ENCODE results near the gene MNS1.

MNS1 gene

DNA sequence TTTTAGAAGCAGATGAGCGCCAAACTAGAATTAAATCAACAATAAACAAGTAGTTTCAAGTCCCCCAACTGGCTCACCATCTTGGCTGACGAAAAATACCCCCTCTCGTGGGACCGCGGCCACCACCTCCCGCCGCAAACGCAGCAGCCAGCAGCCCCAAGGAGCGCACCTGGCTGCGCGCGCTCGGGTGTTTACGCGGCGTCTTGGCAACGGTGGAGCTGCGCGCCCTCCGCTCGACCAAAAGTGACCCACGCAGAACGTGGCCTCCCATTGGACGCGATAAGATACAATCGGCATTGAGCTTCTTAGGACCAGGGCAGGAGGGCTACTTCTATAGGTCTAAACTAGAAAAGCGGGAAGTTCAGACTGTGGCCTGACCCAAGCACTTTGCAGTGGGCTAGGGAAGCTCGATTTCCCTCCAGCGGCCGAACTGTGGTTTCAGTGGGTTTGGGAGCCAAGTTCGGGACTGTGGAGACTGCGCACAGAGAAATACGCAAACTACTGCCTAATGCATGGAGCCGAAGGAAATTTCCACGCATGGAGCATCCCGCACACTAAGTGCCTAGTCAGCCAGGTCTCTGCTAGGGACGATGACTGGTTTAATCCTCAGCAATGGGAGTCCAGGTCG lies at the start of gene MNS1:
TSS of gene MNS1 (minus strand) at position 245 of the 628 bp plus-strand sequence. CDS start at position 80, 165 bp downstream.
- Histone ChIP-seq H3K27ac (no peak within 1 kb of the TSS), H3K4me2 (no peak within 1 kb of the TSS), H3K79me2 (ENCODE audit: insufficient read depth, low read depth) (no peaks in the 10 kb centered on the region), H2AFZ (ENCODE audit: low read depth) (no peak within 1 kb of the TSS), H3K4me1 (ENCODE audit: low read depth, poor library complexity, severe bottlenecking) (peaks cover 7% of the 10 kb centered on the region), H3K36me3 (ENCODE audit: insufficient read depth) (no peaks in the 10 kb centered on the region), H3K9ac (no peak within 1 kb of the TSS), H3K27me3 (ENCODE audit: insufficient read depth, low read depth) (no peaks in the 10 kb centered on the region), H3K4me3 (IDR thresholded peaks at IDR 0.05; ENCODE audit: insufficient read depth, low read depth, low read length) (no peak within 1 kb of the TSS), H4K20me1 (ENCODE audit: insufficient read depth) (no peaks in the 10 kb centered on the region)
- TF ChIP-seq CTCF (conservative IDR thresholded peaks at IDR 0.05; ENCODE audit: low read depth, low read length): no peak

DNA sequence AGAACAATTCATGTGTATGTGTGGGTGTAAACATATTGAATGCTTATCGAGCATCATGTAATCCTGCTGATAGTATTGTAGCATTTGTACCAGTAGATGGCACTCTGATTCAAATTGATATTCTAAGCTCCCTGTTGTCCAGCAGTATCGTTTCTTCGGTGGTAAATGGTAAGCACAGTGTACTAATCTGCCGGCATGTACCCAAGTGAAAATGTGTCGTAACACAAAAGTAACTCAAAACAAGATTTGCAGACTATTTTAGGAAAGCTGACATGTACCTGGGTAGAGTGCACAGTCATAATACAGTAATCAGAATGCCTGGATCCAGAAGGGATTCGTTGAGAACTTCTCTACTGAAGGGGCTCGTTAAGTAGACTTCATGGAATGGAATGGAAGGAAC lies 31.7 kb upstream of the MNS1 start:
- TF ChIP-seq CTCF (conservative IDR thresholded peaks at IDR 0.05; ENCODE audit: low read depth, low read length): peak; percentile 80
- H3K4me1 ChIP-seq (ENCODE audit: low read depth, poor library complexity, severe bottlenecking): peaks cover 3% of the 10 kb centered on the region
- H3K27ac ChIP-seq: no peak overlapping the region
- no peak overlapping the region for H3K9ac ChIP-seq
- H3K4me2 ChIP-seq: peak overlapping the region; percentile 33
- no peaks in the 10 kb centered on the region for H4K20me1 ChIP-seq (ENCODE audit: insufficient read depth)
- no peaks in the 10 kb centered on the region for H3K79me2 ChIP-seq (ENCODE audit: insufficient read depth, low read depth)
- peak overlapping the region; percentile 19; the same call in 1 of the 2 replicates for H2AFZ ChIP-seq (ENCODE audit: low read depth)
- no peak overlapping the region for H3K4me3 ChIP-seq (IDR thresholded peaks at IDR 0.05; ENCODE audit: insufficient read depth, low read depth, low read length)
- H3K36me3 ChIP-seq (ENCODE audit: insufficient read depth): no peaks in the 10 kb centered on the region
- no peaks in the 10 kb centered on the region for H3K27me3 ChIP-seq (ENCODE audit: insufficient read depth, low read depth)

DNA sequence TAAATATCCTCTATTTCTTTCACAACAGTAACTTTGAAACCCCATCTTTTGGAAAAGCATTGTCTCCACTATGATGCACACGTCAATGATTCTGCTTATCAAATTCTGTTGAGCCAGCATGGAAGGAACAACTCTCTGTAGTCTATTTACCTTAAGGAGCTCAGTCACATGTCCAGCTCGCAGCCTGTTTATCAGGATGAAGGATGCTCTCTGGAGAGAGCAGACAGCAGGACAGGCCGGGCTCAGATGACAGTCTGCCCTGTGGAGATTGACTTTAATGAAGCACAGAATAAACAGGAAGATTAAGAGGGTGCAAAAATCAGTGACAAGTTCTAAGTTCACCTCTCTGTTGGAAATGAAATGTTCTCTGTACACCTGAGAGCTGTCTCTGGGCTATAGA lies 30.6 kb upstream of the MNS1 start:
- no peaks in the 10 kb centered on the region for H3K36me3 ChIP-seq (ENCODE audit: insufficient read depth)
- no peaks in the 10 kb centered on the region for H3K79me2 ChIP-seq (ENCODE audit: insufficient read depth, low read depth)
- H2AFZ ChIP-seq (ENCODE audit: low read depth): no peak overlapping the region
- no peak overlapping the region for H3K27ac ChIP-seq
- H3K4me3 ChIP-seq (IDR thresholded peaks at IDR 0.05; ENCODE audit: insufficient read depth, low read depth, low read length): no peak overlapping the region
- no peak overlapping the region for H3K4me2 ChIP-seq
- peaks cover 3% of the 10 kb centered on the region for H3K4me1 ChIP-seq (ENCODE audit: low read depth, poor library complexity, severe bottlenecking)
- TF ChIP-seq CTCF (conservative IDR thresholded peaks at IDR 0.05; ENCODE audit: low read depth, low read length): no peak
- no peaks in the 10 kb centered on the region for H3K27me3 ChIP-seq (ENCODE audit: insufficient read depth, low read depth)
- no peaks in the 10 kb centered on the region for H4K20me1 ChIP-seq (ENCODE audit: insufficient read depth)
- no peak overlapping the region for H3K9ac ChIP-seq

GRCh38 chr15:56495053-56495452 lies 30.1 kb upstream of the MNS1 start:
- no peak overlapping the region for H3K9ac ChIP-seq
- no peaks in the 10 kb centered on the region for H4K20me1 ChIP-seq (ENCODE audit: insufficient read depth)
- peaks cover 3% of the 10 kb centered on the region for H3K4me1 ChIP-seq (ENCODE audit: low read depth, poor library complexity, severe bottlenecking)
- no peak overlapping the region for H3K4me3 ChIP-seq (IDR thresholded peaks at IDR 0.05; ENCODE audit: insufficient read depth, low read depth, low read length)
- no peaks in the 10 kb centered on the region for H3K36me3 ChIP-seq (ENCODE audit: insufficient read depth)
- H3K79me2 ChIP-seq (ENCODE audit: insufficient read depth, low read depth): no peaks in the 10 kb centered on the region
- no peak overlapping the region for H2AFZ ChIP-seq (ENCODE audit: low read depth)
- TF ChIP-seq CTCF (conservative IDR thresholded peaks at IDR 0.05; ENCODE audit: low read depth, low read length): no peak
- no peak overlapping the region for H3K4me2 ChIP-seq
- no peaks in the 10 kb centered on the region for H3K27me3 ChIP-seq (ENCODE audit: insufficient read depth, low read depth)
- H3K27ac ChIP-seq: no peak overlapping the region

All from KMS-11 (cell line).